ENCODE measurements around the gene RPAP3. TPM values are rescaled to one million over a fixed set of nuclear protein-coding genes. Genes with fewer than 3 reads are reported as not detected.
A peak's percentile ranks its signal among the peaks of the same experiment; 100 is the strongest.

RPAP3 gene
- total and polyA plus RNA-seq, 9 donors, result 15.6 to 71.3 (median 32.4) TPM

DNA sequence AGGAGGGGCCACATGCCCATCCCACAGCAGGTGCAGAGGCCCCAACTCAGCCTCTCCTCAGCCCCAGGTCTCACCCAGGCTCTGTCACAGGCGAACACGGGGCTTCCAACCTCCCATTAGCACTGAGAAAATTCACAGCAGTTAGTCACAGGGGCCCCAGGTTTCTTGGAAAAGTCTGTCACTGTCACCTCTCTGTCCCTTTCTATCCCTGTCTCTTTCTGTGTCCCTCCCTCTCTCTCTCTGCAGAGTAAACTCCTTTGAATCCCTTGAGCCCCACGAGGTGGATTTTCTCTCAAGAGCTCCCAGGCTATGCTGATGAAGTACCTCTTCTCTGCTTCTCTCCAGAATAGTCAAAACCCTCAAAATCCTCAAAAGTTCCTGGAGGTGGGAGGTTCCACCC, 33.5 kb upstream of the RPAP3 start:
- no peak for DNase-seq
- TF ChIP-seq EP300 (IDR thresholded peaks at IDR 0.05) (no peak), CTCF (IDR thresholded peaks at IDR 0.05) (no peak), POLR2A (IDR thresholded peaks at IDR 0.05) (no peak)
- Histone ChIP-seq H3K36me3 (no peaks in the 10 kb centered on the region), H3K27ac (peak overlapping the region; percentile 48 to 51), H3K4me1 (ENCODE audit: insufficient read depth) (peaks cover 36% of the 10 kb centered on the region), H3K27me3 (no peaks in the 10 kb centered on the region), H3K4me3 (no peak overlapping the region), H3K9me3 (no peaks in the 10 kb centered on the region)
- intact Hi-C loops (cut with DNase I), result loop anchor here in 2 of 4 donors (5.0 to 10.0 kb wide), 2 partner anchors 38 to 96 kb away; no protein-coding TSS in a partner anchor
- 88 to 90% (median 90%) methylated on average over 3 of the region's 3 CpGs for WGBS, 3 donors

- DNase-seq, result peak; percentile 62 to 78 (median 73)
- WGBS, 3 donors, result 49 to 76% (median 63%) methylated on average over 11 to 17 of the region's 17 CpGs
- peaks cover 37% of the 10 kb centered on the region for H3K4me1 ChIP-seq (ENCODE audit: insufficient read depth)
Measured at GRCh38 chr12:47737936-47738594, 32.2 kb upstream of the RPAP3 start.

GRCh38 chr12:47736877-47737676, 31.2 kb upstream of the RPAP3 start:
- intact Hi-C loops (cut with DNase I), result loop anchor here in 2 of 4 donors (5.0 to 10.0 kb wide), 2 partner anchors 40 to 98 kb away; no protein-coding TSS in a partner anchor
- Histone ChIP-seq H3K4me3 (no peak overlapping the region), H3K9me3 (no peaks in the 10 kb centered on the region), H3K36me3 (no peaks in the 10 kb centered on the region), H3K4me1 (ENCODE audit: insufficient read depth) (peaks cover 37% of the 10 kb centered on the region), H3K27ac (peak overlapping the region; percentile 68 to 91), H3K27me3 (no peaks in the 10 kb centered on the region)
- DNase-seq, result peak; percentile 94 to 98 (median 96)
- 2 to 5% (median 4%) methylated on average over 19 of the region's 19 CpGs for WGBS, 3 donors
- peak; percentile 34 for TF ChIP-seq POLR2A (IDR thresholded peaks at IDR 0.05)
- TF ChIP-seq EP300 (IDR thresholded peaks at IDR 0.05), result no peak
- TF ChIP-seq CTCF (IDR thresholded peaks at IDR 0.05), result peak in 1 of 3 donors; percentile 6

More at GRCh38 chr12:47737936-47738594, 32.2 kb upstream of the RPAP3 start:
- H3K4me3 ChIP-seq, result no peak overlapping the region
- peak overlapping the region; percentile 68 to 91 for H3K27ac ChIP-seq
- intact Hi-C loops (cut with DNase I), result loop anchor here in 2 of 4 donors (5.0 to 10.0 kb wide), 2 partner anchors 39 to 97 kb away; no protein-coding TSS in a partner anchor
- peak in 1 of 3 donors; percentile 10 for TF ChIP-seq CTCF (IDR thresholded peaks at IDR 0.05)
- TF ChIP-seq POLR2A (IDR thresholded peaks at IDR 0.05), result no peak
- no peaks in the 10 kb centered on the region for H3K27me3 ChIP-seq
- no peaks in the 10 kb centered on the region for H3K9me3 ChIP-seq
- no peaks in the 10 kb centered on the region for H3K36me3 ChIP-seq

DNA sequence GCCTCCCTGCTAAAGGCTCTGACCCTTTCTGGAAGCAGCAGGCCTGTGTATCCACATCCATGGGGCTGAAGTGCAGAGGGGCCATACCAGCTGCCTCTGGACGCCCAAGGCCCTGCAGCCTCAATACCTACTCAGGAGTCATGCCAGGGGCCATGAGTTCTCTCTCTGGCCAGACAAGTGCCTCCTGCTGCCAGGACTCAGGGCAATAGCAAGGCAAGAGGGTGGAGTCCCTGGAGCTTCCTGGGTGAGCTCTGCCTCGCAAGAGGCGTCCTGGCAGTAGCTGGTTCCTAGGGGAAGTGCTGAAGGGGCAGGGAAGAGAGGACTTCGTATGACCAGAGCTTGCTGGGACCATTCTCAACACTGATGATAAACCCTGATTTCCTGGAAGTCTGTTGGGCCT, 30.4 kb upstream of the RPAP3 start:
- WGBS, 3 donors, result 54 to 75% (median 64%) methylated on average over 4 of the region's 4 CpGs
- Histone ChIP-seq H3K36me3 (no peaks in the 10 kb centered on the region), H3K27ac (peak overlapping the region; percentile 11 to 91), H3K4me3 (no peak overlapping the region), H3K4me1 (ENCODE audit: insufficient read depth) (peaks cover 39% of the 10 kb centered on the region), H3K27me3 (no peaks in the 10 kb centered on the region), H3K9me3 (no peaks in the 10 kb centered on the region)
- DNase-seq, result no peak
- no peak for TF ChIP-seq EP300 (IDR thresholded peaks at IDR 0.05)
- no peak for TF ChIP-seq CTCF (IDR thresholded peaks at IDR 0.05)
- no peak for TF ChIP-seq POLR2A (IDR thresholded peaks at IDR 0.05)
- intact Hi-C loops (cut with DNase I), result loop anchor here in 2 of 4 donors (5.0 to 10.0 kb wide), 2 partner anchors 41 to 99 kb away; no protein-coding TSS in a partner anchor

Data from ovary (tissue), 9 donors.